A673 (cell line): ENCODE results near the gene SERPINB1. TPM values are rescaled to one million over a fixed set of nuclear protein-coding genes. Genes with fewer than 3 reads are reported as not detected.

Source experiments
- BruUV-seq: library from RNA; stranded (reverse); fragments of 400-500 nt; replicated peaks from 2 replicates; lab custom pipeline; 2021; lab: Mats Ljungman, UMichigan
- CTCF ChIA-PET: fragments of 300-600 bp; sonication (Branson Sonifier 250); formaldehyde crosslinking; loops from one replicate; lab custom pipeline; 2022; ENCODE audit warnings: antibody characterized with exemption; lab: Charles Lee
- POLR2A ChIA-PET: fragments of 300-600 bp; sonication (Branson Sonifier 250); formaldehyde crosslinking; loops from one replicate; lab custom pipeline; 2022; ENCODE audit warnings: antibody characterized with exemption; ENCODE audit not compliant: low non-redundant PET; lab: Charles Lee
- DNase-seq: peaks from one replicate; pipeline ENCODE4 v3.0.0-alpha.2; 2015; ENCODE audit warnings: low spot score
- H3K27ac ChIP-seq: fragments of 200-600 bp; sonication (generic); 2 replicates; pipeline ENCODE4 v1.5.1; 2016; ENCODE audit warnings: mixed run types, low read depth, mild to moderate bottlenecking, mixed read lengths, antibody characterized with exemption, low read length; ENCODE audit not compliant: poor library complexity, severe bottlenecking
- H3K27me3 ChIP-seq: fragments of 200-600 bp; sonication (generic); replicated peaks from 2 replicates; pipeline ENCODE4 v1.6.1; 2017; ENCODE audit warnings: mixed run types, low read depth, mild to moderate bottlenecking, mixed read lengths, antibody characterized with exemption, low read length; ENCODE audit not compliant: insufficient read depth, poor library complexity
- H3K36me3 ChIP-seq: fragments of 200-600 bp; sonication (generic); 2 replicates; pipeline ENCODE4 v1.6.1; 2016; ENCODE audit warnings: mixed run types, mild to moderate bottlenecking, mixed read lengths, antibody characterized with exemption, low read length; ENCODE audit not compliant: insufficient read depth, poor library complexity, severe bottlenecking
- H3K4me1 ChIP-seq: fragments of 200-600 bp; sonication (generic); 2 replicates; pipeline ENCODE4 v1.6.1; 2017; ENCODE audit warnings: mixed run types, mild to moderate bottlenecking, mixed read lengths, antibody characterized with exemption, low read length; ENCODE audit not compliant: insufficient read depth, poor library complexity, severe bottlenecking
- H3K4me3 ChIP-seq: fragments of 200-600 bp; sonication (generic); 2 replicates; pipeline ENCODE4 v1.5.1; 2016; ENCODE audit warnings: low read depth, mixed run types, mild to moderate bottlenecking, mixed read lengths, low read length; ENCODE audit not compliant: poor library complexity, severe bottlenecking
- H3K9me3 ChIP-seq: fragments of 200-600 bp; sonication (generic); 2 replicates; pipeline ENCODE4 v1.6.1; 2016; ENCODE audit warnings: mixed run types, low read depth, mild to moderate bottlenecking, mixed read lengths, antibody characterized with exemption, low read length; ENCODE audit not compliant: poor library complexity, severe bottlenecking
- EZH2 ChIP-seq: fragments of 200-600 bp; sonication (generic); IDR thresholded peaks from 2 replicates; pipeline ENCODE4 v1.6.1; 2017; ENCODE audit warnings: borderline replicate concordance, low read depth, mild to moderate bottlenecking, mixed read lengths, antibody characterized with exemption, low read length; ENCODE audit not compliant: poor library complexity, severe bottlenecking
- intact Hi-C: fragments of 100-400 bp; cut with micrococcal nuclease; formaldehyde crosslinking; loops from one replicate; pipeline ENCODE4 v1.10.0; 2022; ENCODE audit not compliant: unreplicated experiment
- total RNA-seq: library from RNA; stranded (reverse); gene quantifications from 2 replicates; pipeline ENCODE4 v1.2.3, GENCODE V29; 2021
- TF ChIP-seq, protein P1 (sequence below): fragments of 300-800, 200-600 bp; sonication (generic); conservative IDR thresholded peaks from 2 replicates; pipeline ENCODE4 v1.5.1; 2017; ENCODE audit warnings: low read depth, mild to moderate bottlenecking, antibody characterized with exemption, low read length, moderate library complexity, mixed read lengths

Gene SERPINB1
- total RNA-seq, 1 experiment from 2014 or later: 1.3 TPM

DNA sequence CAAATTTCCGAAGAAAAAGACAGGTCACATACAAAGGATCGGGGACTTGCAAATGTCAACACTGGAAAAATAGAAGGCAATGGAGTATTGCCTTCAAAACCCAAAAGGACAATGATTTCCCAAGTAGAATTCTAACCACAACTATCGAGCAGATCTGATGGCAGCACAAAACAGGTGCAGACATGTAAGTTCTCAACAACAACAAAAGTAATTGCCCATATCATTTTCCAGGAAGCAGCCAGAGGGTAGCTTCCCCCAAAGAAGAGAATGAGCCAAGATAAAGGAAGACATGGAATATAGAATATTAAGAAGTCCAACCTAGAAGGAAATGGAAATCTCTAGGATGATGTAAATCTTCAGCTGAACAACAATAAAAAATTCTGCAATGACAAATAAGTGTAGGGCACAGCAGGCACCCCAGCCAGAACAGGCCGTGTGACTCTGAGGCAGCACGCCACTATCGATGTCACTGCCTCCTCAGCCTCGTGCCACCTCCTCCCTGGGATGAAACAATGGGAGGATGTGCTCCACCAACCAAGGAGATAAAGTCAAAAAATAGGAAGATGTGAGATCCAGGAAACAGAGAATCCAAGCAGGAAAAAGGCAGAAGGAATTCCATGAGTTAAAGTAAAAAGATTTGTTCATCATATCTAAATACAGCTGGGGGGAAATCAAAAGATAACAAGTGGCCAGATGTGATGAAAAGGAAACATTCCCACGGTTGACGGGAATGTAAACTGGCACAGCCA lies 34.1 kb downstream of the SERPINB1 start:
- Histone ChIP-seq H3K36me3 (no peaks in the 10 kb centered on the region), H3K27ac (no peak overlapping the region), H3K4me3 (no peak overlapping the region), H3K27me3 (no peaks in the 10 kb centered on the region), H3K4me1 (peaks cover 10% of the 10 kb centered on the region), H3K9me3 (no peaks in the 10 kb centered on the region)
- CTCF ChIA-PET: no interaction called here
- DNase-seq: peak; percentile 37
- intact Hi-C loops: no loop called here
- no TSS peak for BruUV-seq
- no peak for TF ChIP-seq EZH2
- TF ChIP-seq, protein P1, sequence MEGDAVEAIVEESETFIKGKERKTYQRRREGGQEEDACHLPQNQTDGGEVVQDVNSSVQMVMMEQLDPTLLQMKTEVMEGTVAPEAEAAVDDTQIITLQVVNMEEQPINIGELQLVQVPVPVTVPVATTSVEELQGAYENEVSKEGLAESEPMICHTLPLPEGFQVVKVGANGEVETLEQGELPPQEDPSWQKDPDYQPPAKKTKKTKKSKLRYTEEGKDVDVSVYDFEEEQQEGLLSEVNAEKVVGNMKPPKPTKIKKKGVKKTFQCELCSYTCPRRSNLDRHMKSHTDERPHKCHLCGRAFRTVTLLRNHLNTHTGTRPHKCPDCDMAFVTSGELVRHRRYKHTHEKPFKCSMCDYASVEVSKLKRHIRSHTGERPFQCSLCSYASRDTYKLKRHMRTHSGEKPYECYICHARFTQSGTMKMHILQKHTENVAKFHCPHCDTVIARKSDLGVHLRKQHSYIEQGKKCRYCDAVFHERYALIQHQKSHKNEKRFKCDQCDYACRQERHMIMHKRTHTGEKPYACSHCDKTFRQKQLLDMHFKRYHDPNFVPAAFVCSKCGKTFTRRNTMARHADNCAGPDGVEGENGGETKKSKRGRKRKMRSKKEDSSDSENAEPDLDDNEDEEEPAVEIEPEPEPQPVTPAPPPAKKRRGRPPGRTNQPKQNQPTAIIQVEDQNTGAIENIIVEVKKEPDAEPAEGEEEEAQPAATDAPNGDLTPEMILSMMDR: no peak
- POLR2A ChIA-PET: no interaction called here

DNA sequence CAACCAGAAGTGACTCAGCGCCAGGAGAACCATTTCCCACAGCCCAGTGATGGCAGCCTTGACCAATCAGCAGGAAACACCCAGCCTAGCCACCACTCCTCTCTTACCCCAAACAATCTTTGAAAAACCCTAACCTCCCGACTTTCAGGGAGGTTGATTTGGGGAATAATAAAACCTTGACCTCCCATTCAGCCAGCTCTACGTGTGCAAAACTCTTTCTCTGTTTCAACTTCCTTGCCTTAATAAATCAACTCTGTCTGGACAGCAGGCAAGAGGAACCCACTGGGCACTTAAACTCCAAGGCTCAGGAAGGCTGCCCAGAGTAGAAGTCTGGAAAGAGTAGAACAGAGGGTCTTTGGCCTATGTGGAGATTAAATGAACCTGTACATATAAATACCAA lies 35.0 kb downstream of the SERPINB1 start:
- no TSS peak for BruUV-seq
- intact Hi-C loops: no loop called here
- no peaks in the 10 kb centered on the region for H3K27me3 ChIP-seq
- H3K36me3 ChIP-seq: no peaks in the 10 kb centered on the region
- no peak overlapping the region for H3K4me3 ChIP-seq
- TF ChIP-seq, protein P1: no peak
- TF ChIP-seq EZH2: no peak
- CTCF ChIA-PET: no interaction called here
- no peaks in the 10 kb centered on the region for H3K9me3 ChIP-seq
- H3K4me1 ChIP-seq: peaks cover 10% of the 10 kb centered on the region
- no peak for DNase-seq
- no peak overlapping the region for H3K27ac ChIP-seq
- POLR2A ChIA-PET: no interaction called here

DNA sequence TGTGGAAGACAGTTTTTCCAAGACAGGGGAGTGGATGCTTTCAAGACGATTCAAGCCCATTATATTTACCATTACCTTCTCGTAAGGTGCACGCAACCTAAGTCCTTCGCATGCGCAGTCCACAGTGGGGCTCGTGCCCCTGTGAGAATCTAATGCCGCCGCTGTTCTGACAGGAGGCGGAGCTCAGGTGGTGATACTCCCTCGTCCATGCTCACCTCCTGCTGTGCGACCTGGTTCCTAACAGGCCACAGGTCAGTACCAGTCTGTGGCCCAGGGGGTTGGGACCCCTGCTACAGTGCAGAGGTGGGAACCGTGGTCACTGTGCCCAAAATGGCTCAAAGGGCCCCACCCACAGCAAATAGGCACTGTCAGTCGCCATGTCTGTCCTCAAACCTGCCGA lies 36.6 kb downstream of the SERPINB1 start:
- no peak overlapping the region for H3K4me3 ChIP-seq
- no peak for DNase-seq
- BruUV-seq: no TSS peak
- CTCF ChIA-PET: no interaction called here
- no peaks in the 10 kb centered on the region for H3K27me3 ChIP-seq
- H3K4me1 ChIP-seq: peaks cover 17% of the 10 kb centered on the region
- intact Hi-C loops: no loop called here
- no peaks in the 10 kb centered on the region for H3K36me3 ChIP-seq
- POLR2A ChIA-PET: no interaction called here
- H3K27ac ChIP-seq: no peak overlapping the region
- H3K9me3 ChIP-seq: no peaks in the 10 kb centered on the region
- no peak for TF ChIP-seq EZH2
- TF ChIP-seq, protein P1: no peak
